ENCODE measurements around the gene MAGT1. TPM values are rescaled to one million over a fixed set of nuclear protein-coding genes. Genes with fewer than 3 reads are reported as not detected.
A peak's percentile ranks its signal among the peaks of the same experiment; 100 is the strongest.
"Not testable (repeated sequence)": the region's sequence is repeated elsewhere in the genome, so short reads cannot be mapped to it uniquely, and the experiment has no call there.

Gene MAGT1
- total RNA-seq (2014; rRNA removed; shearing (Covaris generic)) = 39.5 and 44.8 TPM in 2 replicates

DNA sequence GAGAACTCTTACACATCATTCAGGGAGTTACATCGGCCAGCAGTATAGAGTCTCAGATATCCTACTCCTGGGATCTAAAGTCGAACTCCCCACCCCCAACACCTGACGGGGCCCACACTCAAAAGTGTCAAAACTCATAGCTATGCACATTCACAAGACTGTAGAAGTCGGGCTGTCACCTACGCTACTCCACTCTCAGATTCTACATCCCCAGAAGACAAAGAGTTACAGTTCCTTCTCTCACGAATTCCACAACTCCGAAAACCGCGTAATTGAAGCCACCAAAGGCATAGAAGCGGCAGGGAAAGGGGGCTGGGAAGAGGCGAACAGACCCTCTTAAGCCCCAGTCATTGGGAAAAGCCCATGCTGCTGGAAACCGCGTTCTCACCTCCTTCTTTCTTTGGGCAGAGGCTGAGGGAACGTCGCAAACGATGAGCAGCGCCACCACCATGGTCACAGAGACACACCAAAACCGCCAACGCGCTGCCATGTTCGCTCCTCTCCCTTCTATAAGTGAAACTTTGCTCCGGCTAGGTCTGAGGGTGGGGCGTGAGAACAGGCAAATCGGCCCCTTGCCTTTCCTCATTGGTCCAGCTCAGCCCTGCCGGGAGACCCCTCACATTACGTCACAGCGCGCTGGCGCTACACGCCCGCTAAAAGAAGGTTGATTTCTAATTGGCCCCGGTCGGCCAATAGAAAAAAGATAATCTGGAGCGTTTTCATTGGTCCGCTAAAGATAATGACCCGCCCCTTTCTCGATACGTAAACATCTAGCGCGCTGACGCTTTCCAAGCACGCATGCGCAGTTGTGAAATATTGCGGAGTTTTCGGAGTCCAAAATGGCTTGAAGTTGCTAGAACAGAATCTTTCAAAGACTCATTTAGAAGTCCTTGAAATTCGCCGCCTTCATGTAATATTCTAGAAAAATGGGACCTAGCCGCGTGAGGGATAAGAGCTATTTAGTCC is at the start of gene MAGT1:
MAGT1 (minus strand) TSS at position 515 of the 966 bp plus-strand sequence; CDS start at position 490, 25 bp downstream.
- Histone ChIP-seq H3K36me3 (replicated peaks; ENCODE audit: control insufficient read depth, insufficient read depth, low read length) (no peaks in the 10 kb centered on the region), H3K27me3 (ENCODE audit: control insufficient read depth, insufficient read depth, low read length) (no peaks in the 10 kb centered on the region), H3K4me3 (ENCODE audit: insufficient read depth, low read depth, low read length) (peak within 1 kb of the TSS; percentile 70)
- peak; percentile 77 for DNase-seq

DNA sequence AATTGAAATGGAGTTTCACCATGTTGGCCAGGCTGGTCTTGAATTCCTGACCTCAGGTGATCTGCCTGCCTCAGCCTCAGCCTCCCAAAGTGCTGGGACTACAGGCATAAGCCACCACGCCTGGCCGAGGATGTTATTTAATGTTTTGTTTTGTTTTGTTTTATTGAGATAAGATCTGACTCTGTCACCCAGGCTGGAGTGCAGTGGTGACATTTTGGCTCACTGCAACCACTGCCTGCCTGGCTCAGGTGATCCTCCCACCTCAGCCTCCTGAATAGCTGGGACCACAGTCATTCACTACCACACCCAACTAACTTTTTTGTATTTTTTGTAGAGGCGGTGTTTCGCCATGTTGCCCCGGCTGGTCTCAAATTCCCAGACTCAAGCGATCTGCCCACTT is 49.8 kb upstream of the MAGT1 start:
- not testable (repeated sequence) for DNase-seq; H3K36me3 ChIP-seq (replicated peaks; ENCODE audit: control insufficient read depth, insufficient read depth, low read length); H3K4me3 ChIP-seq (ENCODE audit: insufficient read depth, low read depth, low read length); H3K27me3 ChIP-seq (ENCODE audit: control insufficient read depth, insufficient read depth, low read length)

DNA sequence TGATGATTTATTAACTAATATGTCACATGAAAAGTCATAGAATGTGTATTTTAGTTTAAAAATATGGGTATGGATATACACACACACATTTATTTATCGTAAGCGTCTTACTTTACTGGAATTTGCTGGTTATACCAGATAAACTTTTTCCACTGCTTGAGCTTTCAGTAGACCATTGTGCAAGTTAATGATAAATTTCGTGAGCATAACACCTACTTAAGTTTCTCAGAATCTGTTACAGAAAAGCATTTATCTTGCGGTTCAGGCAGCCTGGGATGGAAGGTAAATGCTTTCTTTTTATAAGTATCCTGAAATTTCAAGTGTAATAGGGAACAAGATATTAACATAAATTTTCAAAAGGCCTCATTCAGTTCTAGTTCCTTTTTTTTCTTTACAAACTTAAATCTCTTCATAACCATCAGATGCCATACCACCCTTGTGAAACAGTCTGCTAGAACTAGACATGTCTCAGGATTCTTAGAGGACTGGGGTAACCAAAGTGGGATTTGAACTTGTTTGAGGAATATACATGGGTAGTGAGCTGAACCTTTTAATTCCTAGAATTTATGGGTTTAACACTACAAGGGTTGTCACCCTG is 42.9 kb upstream of the MAGT1 start:
- H3K4me3 ChIP-seq (ENCODE audit: insufficient read depth, low read depth, low read length) = no peak overlapping the region
- H3K27me3 ChIP-seq (ENCODE audit: control insufficient read depth, insufficient read depth, low read length) = no peaks in the 10 kb centered on the region
- no peak for DNase-seq
- no peaks in the 10 kb centered on the region for H3K36me3 ChIP-seq (replicated peaks; ENCODE audit: control insufficient read depth, insufficient read depth, low read length)

DNA sequence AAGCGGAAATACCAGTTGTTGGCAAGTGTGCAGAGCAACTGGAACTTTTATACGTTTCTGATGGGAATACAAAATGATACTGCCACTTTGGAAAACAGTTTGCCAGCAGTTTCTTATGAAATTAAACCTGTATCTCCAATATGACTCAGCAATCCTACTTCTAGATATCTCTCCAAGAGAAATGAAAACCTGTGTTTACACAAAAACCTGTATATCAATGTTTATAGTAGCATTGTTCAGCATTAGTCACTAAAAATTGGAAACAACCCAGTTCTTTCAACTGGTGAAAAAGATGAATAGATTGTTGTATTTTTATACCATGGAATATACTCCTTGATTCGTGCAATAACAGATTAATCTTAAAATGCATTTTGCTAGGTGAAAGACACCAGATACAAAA is 42.1 kb upstream of the MAGT1 start:
- H3K27me3 ChIP-seq (ENCODE audit: control insufficient read depth, insufficient read depth, low read length) = no peaks in the 10 kb centered on the region
- DNase-seq = no peak
- no peaks in the 10 kb centered on the region for H3K36me3 ChIP-seq (replicated peaks; ENCODE audit: control insufficient read depth, insufficient read depth, low read length)
- no peak overlapping the region for H3K4me3 ChIP-seq (ENCODE audit: insufficient read depth, low read depth, low read length)

DNA sequence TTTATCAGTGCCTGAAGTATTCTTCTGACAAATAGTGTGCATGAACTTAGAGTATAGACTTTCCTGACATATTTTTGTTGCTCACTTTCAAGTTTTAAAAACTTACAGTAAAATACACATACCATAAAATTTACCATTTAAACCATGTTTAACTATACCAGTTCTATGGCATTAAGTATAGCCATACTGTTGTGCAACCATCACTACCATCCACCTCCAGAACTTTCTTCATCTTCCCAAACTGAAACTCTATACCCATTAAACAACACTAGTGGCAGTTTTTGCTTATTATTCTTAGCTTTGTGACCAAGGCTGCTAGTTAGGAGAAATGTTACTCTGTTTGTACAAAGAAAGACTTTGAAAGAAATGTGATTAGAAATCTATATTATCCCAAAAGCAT is 41.1 kb upstream of the MAGT1 start:
- DNase-seq = no peak
- Histone ChIP-seq H3K36me3 (replicated peaks; ENCODE audit: control insufficient read depth, insufficient read depth, low read length) (no peaks in the 10 kb centered on the region), H3K27me3 (ENCODE audit: control insufficient read depth, insufficient read depth, low read length) (no peaks in the 10 kb centered on the region), H3K4me3 (ENCODE audit: insufficient read depth, low read depth, low read length) (no peak overlapping the region)

DNA sequence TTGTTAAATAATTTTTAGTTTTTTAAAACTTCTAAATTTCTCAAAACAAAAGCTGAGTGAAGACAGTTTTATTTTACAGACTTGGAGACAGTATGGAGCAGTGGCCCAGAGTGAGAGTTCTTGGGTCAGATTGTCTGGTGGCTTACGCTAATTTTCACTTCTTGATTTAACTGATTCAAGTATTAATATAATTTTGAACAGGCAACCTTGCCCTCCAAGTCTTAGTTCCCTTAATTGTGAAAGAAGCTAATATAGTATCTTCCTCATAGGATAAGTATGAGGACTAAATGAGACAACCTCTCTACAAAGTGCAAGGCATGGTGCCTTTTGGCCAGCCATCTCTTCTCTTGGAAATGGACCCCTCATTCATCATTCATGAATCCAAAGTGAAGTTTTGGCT is 40.7 kb upstream of the MAGT1 start:
- DNase-seq = no peak
- Histone ChIP-seq H3K27me3 (ENCODE audit: control insufficient read depth, insufficient read depth, low read length) (no peaks in the 10 kb centered on the region), H3K36me3 (replicated peaks; ENCODE audit: control insufficient read depth, insufficient read depth, low read length) (no peaks in the 10 kb centered on the region), H3K4me3 (ENCODE audit: insufficient read depth, low read depth, low read length) (no peak overlapping the region)

DNA sequence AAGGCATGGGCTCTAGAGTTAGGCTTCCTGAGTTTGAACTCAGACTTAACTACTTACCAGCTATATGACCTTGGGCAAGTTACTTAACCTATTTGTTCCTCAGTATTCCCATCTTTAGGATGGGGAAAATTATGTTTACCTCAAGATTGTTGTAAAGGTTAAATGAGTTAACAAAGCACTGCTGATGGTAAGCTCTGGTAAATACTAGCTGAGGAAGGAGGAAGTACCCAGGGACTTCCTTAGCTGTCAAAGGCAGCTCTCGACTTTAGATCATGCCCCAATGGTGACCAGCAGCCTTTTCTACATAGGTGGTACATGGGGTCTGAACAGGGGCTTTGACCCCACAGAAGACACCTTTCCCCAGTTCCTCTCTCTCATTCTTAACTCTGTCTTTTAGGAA is 35.3 kb upstream of the MAGT1 start:
- no peak for DNase-seq
- Histone ChIP-seq H3K27me3 (ENCODE audit: control insufficient read depth, insufficient read depth, low read length) (no peaks in the 10 kb centered on the region), H3K36me3 (replicated peaks; ENCODE audit: control insufficient read depth, insufficient read depth, low read length) (no peaks in the 10 kb centered on the region), H3K4me3 (ENCODE audit: insufficient read depth, low read depth, low read length) (no peak overlapping the region)

DNA sequence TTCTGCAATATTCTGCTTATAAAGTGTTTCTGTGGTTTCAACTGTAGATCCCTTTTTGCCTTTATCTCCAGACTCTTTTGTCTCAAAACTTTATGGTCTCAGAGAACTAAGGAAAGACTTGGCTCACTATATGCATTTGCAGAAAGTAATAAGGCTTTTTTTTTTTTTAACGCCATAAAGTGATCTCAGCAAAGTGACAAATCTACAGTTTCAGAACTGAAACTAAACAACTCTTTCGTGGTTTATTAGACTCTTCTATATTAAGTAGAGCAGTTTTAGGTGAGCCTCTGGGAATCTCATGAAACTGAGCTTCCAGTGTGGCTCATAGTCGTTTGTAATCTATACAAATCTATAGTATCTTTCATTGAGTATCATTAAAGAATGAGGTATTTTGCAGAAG is 30.5 kb upstream of the MAGT1 start:
- H3K27me3 ChIP-seq (ENCODE audit: control insufficient read depth, insufficient read depth, low read length) = no peaks in the 10 kb centered on the region
- DNase-seq = no peak
- H3K36me3 ChIP-seq (replicated peaks; ENCODE audit: control insufficient read depth, insufficient read depth, low read length) = no peaks in the 10 kb centered on the region
- no peak overlapping the region for H3K4me3 ChIP-seq (ENCODE audit: insufficient read depth, low read depth, low read length)

DNA sequence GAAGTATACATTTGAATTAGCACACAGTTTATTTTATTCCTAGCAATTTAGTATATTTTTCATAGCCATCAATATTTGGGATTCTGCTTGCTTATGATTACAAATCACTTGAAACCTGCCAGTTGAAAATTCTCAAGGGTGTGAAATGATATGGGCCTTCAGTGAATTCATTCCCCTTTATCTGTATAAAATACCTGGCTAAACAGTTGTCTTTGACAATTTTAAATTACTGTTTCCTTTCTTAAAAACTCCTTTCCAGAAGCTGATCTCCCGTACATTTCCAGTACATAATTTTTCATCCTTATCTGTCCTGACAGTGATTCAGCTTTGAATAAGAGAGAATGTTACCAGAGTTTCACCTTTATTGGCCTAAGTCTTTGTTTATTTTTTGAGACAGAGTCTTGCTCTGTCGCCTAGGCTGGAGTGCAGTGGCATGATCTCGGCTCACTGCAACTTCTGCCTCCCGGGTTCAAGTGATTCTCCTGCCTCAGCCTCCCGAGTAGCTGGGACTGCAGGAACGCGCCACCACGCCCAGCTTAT is 29.2 kb upstream of the MAGT1 start:
- Histone ChIP-seq H3K4me3 (ENCODE audit: insufficient read depth, low read depth, low read length) (no peak overlapping the region), H3K36me3 (replicated peaks; ENCODE audit: control insufficient read depth, insufficient read depth, low read length) (no peaks in the 10 kb centered on the region), H3K27me3 (ENCODE audit: control insufficient read depth, insufficient read depth, low read length) (no peaks in the 10 kb centered on the region)
- no peak for DNase-seq

DNA sequence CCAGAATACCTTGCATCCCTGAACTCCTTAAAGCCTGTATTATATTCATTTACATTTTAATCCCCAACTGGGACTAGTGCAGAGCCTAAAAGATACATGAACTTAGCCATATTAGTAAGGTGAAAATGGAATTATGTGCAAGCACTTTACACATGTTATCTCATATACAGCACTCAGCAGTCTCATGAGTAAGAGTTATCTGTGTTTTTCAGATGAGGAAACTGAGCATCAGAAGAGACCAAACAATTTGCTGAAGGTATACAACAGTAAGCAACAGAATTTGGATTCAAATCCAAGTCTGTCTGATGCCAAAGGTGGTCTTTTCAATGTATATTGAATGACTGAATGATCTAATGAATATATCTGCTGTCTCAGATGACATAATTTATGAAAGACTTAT is 27.6 kb upstream of the MAGT1 start:
- H3K36me3 ChIP-seq (replicated peaks; ENCODE audit: control insufficient read depth, insufficient read depth, low read length) = no peaks in the 10 kb centered on the region
- no peak for DNase-seq
- H3K4me3 ChIP-seq (ENCODE audit: insufficient read depth, low read depth, low read length) = no peak overlapping the region
- H3K27me3 ChIP-seq (ENCODE audit: control insufficient read depth, insufficient read depth, low read length) = no peaks in the 10 kb centered on the region

DNA sequence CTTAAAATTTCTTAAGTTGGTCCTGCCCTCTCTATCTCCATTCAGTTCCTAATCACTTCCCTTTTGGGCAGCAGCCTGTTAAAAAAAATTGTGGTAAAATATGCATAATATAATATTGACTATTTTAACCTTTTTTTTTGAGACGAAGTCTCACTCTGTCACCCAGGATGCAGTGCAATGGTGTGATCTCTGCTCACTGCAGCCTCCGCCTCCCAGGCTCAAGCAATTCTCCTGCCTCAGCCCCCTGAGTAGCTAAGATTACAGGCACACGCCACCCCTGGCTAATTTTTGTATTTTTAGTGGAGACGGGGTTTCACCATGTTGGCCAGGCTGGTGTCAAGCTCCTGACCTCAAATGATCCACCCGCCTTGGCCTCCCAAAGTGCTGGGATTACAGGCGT is 24.1 kb upstream of the MAGT1 start:
- not testable (repeated sequence) for DNase-seq; H3K27me3 ChIP-seq (ENCODE audit: control insufficient read depth, insufficient read depth, low read length)

DNA sequence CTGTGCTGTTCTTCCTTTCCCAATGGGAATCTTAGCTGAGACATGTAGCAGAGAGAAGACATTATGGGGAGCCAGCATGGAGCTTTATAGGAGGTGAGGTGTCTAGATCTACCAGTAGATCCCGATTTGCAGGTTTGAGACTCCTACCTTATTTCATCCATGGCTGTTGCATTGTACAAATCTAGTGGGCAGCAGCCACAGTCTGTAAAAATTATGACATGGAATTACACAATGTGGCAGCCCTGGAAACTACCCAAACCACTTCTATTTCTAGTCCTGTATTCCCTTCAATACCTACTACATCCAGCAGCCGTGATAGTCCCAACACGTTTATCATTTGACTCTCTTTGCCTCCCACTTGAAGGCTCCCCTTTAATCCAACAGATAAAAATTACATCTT is 23.3 kb upstream of the MAGT1 start:
- no peak for DNase-seq
- no peaks in the 10 kb centered on the region for H3K36me3 ChIP-seq (replicated peaks; ENCODE audit: control insufficient read depth, insufficient read depth, low read length)
- H3K4me3 ChIP-seq (ENCODE audit: insufficient read depth, low read depth, low read length) = no peak overlapping the region
- no peaks in the 10 kb centered on the region for H3K27me3 ChIP-seq (ENCODE audit: control insufficient read depth, insufficient read depth, low read length)

More for the DNA sequence above, 24.1 kb upstream of the MAGT1 start:
- H3K4me3 ChIP-seq (ENCODE audit: insufficient read depth, low read depth, low read length); H3K36me3 ChIP-seq (replicated peaks; ENCODE audit: control insufficient read depth, insufficient read depth, low read length): not testable (repeated sequence)

DNA sequence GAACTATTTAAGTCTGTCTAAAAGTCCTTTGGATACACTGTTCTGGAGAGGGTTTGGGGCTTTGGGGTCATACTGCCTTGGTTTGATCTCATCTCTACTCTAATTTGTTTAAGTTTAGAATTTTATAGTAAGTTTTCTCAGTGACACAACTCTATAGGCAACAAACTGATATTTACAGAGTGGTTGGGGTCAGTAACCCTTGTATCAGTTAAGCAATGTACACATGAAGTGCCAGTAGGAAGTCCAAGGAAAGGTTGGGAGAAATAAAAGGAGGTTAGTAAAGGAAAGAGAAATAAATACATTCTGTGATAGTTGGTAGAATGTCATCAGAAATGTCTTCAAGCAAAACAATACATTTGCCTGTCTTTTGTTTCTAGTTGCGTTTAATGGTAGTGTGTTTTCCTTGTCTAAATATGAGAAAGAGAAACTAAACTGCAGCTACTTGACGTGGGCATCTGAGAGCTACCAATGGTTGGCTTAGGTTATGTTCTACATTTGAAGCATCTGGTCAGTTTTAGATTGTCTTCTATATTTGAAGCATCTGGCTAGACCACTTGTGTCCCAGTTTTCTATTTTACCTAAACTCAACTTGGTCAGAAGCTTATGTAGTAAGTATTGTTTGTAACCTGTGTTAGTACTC is 22.2 kb upstream of the MAGT1 start:
- Histone ChIP-seq H3K27me3 (ENCODE audit: control insufficient read depth, insufficient read depth, low read length) (no peaks in the 10 kb centered on the region), H3K36me3 (replicated peaks; ENCODE audit: control insufficient read depth, insufficient read depth, low read length) (no peaks in the 10 kb centered on the region)

DNA sequence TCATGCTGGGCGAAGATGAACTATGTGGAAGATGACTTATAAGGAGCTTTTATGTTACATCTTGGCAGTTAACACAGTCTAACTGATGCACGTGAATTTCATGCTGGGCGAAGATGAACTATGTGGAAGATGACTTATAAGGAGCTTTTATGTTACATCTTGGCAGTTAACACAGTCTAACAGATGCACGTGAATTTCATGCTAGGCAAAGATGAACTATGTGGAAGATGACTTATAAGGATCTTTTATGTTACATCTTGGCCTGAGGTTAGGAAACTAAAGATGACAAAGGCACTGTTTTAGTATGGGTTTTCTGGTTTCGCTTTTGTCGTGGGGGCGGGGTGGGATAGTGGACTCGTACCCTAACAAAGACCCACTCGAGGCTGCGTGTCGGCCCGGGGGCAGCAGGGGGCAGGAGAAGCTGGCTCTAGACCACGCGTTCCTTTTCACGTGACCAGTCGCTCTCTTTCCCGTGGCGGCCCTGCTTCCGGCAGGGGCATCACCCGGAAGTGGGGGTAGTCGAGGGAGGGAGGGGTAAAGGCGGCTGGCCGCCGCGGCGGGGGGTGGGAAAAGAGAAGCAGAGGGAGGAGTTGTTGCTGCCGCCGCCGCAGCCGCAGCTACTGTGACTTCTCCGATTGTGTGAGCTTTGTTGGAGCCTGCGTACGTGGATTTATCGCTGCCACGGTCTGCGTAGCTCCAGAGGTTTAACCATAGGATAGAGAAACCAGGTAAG is 15.0 kb upstream of the MAGT1 start, which contains the start of gene ATP7A:
ATP7A (plus strand) TSS at position 586 of the 733 bp plus-strand sequence. CDS start 60,949 bp downstream, outside the sequence.
- Histone ChIP-seq H3K36me3 (replicated peaks; ENCODE audit: control insufficient read depth, insufficient read depth, low read length) (no peaks in the 10 kb centered on the region), H3K27me3 (ENCODE audit: control insufficient read depth, insufficient read depth, low read length) (no peaks in the 10 kb centered on the region), H3K4me3 (ENCODE audit: insufficient read depth, low read depth, low read length) (peak within 1 kb of the TSS; percentile 56)
- peak; percentile 90 for DNase-seq

More for the DNA sequence above, 22.2 kb upstream of the MAGT1 start:
- no peak overlapping the region for H3K4me3 ChIP-seq (ENCODE audit: insufficient read depth, low read depth, low read length)
- no peak for DNase-seq
